Activated T-cell treated with anti-CD3 and anti-CD28 coated beads, Interleukin-2, amount 50 U/mL, for 1 hour (primary cell): ENCODE data around the gene WIPF3.
"Not testable (repeated sequence)": the region's sequence is repeated elsewhere in the genome, so short reads cannot be mapped to it uniquely, and the experiment has no call there.

Source experiments
- DNase-seq: peaks from one replicate; pipeline ENCODE4 v3.0.0-alpha.2; 2020

WIPF3 gene

GRCh38 chr7:29883462-29884398 lies 77.4 kb downstream of the WIPF3 start:
- DNase-seq = no peak

DNA sequence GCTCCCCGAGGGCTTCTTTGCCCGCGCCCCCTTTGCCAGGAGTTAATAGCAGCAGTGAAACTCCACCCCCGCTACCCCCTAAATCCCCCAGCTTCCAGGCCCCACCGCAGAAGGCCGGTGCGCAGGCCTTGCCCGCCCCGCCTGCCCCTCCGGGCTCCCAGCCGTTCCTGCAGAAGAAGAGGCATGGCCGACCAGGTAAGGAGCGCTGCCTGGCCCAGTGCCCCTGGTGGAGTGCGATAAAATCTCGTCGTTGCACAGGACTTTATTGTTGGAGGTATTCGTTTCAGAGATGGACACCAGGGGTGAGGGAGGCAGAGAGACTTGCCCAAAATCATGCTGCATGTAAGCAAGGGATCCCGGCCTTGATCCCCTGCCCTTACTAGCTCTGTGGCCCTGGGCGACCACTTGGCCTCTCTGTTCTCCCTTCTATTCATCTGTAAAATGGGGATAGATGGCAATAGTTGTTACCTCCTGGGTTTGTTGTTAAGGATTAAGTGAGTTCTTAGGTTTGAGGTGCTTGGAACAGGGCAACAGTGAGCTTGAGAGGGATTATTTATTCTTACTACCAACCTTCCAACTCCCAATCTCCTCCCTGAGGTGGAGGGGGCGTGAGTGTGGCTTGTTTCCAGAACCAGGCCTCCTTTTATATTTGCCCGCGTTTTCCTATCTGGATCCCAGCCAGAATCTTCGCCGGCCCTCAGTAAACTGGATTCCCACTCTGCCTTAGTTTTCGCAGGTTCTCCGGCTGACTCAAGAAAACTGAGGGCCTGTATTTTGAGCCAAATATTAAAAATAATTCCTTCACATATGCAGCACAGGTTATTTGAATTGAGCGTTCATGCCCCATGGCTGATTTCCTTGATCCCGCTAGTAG lies 78.3 kb downstream of the WIPF3 start:
- peak; percentile 19 for DNase-seq

DNA sequence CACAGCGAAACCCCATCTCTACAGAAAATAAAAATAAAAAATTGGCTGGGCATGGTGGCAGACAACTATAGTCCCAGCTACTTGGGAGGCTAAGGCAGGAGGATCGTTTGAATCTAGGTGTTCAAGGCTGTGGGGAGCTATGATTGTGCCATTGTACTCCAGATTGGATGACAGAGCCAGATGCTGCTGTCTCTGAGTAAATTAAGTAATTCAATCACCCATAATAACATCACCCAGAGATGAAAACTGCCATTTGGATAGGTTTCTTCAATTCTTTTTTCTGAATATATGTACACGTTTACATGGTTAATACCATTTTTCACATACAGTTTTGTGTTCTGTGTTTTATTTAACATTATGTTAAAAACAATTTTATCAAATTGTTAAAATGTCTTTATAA lies 79.3 kb downstream of the WIPF3 start:
- no peak for DNase-seq

GRCh38 chr7:29886827-29887226 lies 80.5 kb downstream of the WIPF3 start:
- DNase-seq = no peak

- DNase-seq = no peak
Observed at GRCh38 chr7:29888006-29888405, 81.7 kb downstream of the WIPF3 start.

DNA sequence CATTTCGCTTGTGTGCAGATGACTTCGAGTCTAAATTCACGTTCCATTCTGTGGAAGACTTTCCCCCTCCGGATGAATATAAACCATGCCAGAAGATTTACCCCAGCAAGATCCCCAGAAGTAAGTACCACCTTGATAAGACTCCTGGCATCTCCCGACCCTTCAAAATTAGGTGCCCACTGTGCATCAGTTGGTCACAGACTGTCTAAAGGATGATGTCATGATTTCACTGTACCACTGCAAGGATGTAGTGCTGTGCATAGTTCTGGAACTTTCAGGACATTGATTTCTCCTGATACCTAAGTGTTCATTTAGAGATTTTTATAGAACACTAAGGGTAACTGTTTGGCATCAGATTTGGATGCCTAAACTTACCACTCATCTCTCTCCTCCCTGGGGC lies 83.0 kb downstream of the WIPF3 start:
- DNase-seq = no peak

DNA sequence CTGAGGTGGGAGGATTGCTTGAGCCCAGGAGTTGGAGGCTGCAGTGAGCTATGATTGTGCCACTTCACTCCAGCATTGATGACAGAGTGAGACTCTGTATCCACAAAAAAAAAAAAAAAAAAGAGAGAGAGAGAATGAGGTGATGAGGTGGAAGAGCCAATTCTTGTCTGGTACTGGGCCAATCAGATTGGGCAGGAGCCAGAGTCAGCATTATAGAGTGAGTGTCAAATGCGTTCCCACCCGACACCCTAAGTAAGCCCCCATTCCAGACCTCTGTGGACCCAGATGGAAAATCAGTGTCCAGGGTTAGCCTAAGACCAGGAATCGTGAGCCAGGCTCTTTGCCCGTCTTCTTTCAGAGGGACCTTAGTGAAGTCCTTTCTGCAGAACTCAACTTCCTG lies 83.9 kb downstream of the WIPF3 start:
- no peak for DNase-seq

- not testable (repeated sequence) for DNase-seq
Observed at GRCh38 chr7:29890786-29891185, 84.5 kb downstream of the WIPF3 start.

- DNase-seq = no peak
Observed at GRCh38 chr7:29891766-29892165, 85.5 kb downstream of the WIPF3 start.

DNA sequence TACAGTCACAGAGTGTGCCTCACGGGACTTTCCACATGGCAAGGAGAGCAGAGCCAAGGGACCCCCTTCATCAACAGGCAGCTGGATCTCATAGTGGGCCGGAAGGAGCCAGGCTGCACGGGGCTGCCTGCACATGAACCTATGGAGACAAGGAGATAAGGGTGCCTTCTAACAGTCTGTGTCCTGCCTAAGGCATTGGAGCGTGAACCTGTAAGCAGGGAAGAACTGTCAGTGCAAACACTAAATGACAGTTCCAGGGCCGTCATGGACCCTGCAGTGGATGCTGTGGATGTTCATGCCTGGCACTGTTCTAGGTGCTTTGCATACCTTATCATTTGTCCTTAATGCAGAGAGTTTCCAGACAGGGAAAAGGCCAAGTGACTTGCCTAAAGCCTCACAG lies 85.9 kb downstream of the WIPF3 start:
- DNase-seq = no peak

- DNase-seq = no peak
Observed at GRCh38 chr7:29893351-29893965, 87.2 kb downstream of the WIPF3 start.

- DNase-seq = no peak
Observed at GRCh38 chr7:29894256-29894655, 87.9 kb downstream of the WIPF3 start.

- no peak for DNase-seq
Observed at GRCh38 chr7:29895559-29895958, 89.3 kb downstream of the WIPF3 start.

DNA sequence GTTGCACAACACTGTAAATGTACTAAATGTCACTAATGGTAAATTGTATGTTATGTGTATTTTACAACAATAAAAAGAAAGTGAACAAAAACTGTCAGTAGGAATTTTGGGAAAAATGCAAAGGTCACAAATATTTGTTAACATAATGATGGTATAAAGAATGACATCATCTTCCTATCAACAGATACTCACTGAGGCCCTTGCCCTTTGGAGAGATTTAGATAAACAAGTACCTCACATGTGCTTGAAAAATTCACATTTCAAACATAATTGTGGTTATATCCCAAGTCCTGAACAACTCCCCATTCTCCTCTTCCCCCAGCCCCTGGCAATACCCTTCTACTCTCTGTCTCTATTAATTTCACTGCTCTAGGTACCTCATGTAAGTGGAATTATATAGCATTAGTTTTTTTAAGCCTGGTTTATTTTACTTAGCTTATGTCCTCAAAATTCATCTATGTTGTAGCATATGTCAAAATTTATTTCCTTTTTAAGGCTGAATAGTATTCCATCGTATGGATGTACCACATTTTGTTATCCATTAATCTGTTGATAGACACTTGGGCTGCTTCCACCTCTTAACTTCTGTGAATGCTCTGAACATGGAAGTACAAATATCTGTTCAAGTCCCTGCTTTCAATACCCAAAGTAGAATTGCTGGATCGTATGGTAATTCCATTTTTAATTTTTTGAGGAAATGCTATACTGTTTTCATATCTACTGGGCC lies 90.5 kb downstream of the WIPF3 start:
- DNase-seq = no peak

DNA sequence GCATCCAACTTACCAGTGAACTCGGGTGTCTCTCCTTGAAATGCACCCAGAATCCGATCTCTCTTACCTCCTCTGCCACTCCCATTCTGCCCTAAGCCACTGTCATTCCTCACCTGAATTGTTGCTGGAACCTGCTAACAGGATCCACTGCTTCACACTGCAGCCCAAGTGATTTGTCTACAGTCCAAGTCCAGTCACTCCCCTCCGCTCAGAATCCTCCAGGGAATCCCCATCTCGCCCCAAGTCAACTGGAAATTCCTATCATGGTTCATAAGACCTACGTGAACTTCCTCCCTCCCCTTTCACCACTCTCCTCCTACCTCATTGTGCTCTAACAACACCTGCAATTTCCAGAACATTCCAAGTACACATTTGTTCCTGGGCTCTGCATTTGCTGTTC lies 92.0 kb downstream of the WIPF3 start:
- no peak for DNase-seq

GRCh38 chr7:29900745-29901144 lies 94.4 kb downstream of the WIPF3 start:
- no peak for DNase-seq

DNA sequence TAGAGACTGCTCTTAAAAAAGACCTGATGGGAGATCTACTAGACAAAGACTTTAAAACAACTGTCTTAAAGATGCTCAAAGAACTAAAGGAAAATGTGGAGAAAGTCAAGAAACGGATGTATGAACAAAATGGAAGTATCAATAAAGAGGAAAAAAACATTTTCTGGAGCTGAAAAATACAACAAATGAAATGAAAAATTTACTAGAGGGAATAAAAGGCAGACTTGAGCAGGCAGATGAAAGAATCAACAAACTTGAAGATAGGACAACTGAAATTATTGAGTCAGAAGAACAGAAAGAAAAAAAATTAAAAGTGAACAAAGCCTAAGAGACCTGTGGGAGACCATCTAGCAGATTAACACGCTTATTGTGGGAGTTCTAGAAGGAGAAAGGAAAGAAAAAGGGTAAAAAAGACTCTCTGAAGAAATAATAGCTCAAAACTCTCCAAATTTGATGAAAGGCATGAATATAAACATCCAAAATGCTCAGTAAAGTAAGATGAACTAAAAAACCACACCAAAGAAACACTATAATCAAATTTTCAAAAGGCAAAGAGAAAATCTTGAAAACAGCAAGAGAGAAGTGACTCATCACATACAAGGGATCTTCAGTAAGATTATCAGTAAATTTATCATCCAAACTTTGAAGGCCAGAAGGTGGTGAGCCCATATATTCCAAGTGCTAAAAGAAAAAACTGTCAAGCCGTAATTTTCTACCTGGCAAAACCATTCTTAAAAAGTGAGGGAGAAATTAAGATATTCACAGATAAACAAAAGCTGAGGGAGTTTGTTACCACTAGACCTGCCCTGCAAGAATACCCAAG lies 100.1 kb downstream of the WIPF3 start:
- no peak for DNase-seq

GRCh38 chr7:29914180-29914579 lies 107.9 kb downstream of the WIPF3 start:
- DNase-seq = no peak

GRCh38 chr7:29915481-29916215 lies 109.3 kb downstream of the WIPF3 start:
- no peak for DNase-seq

GRCh38 chr7:29917641-29918040 lies 111.3 kb downstream of the WIPF3 start:
- no peak for DNase-seq

- DNase-seq = no peak
Observed at GRCh38 chr7:29918850-29919249, 112.5 kb downstream of the WIPF3 start.
